Stimulated activated CD4-positive, alpha-beta T cell treated with anti-CD3 and anti-CD28 coated beads, Interleukin-4, amount 100 ng/mL, for 1 hour (primary cell): ENCODE measurements around the gene CC2D2B.
"Not testable (repeated sequence)": the region's sequence is repeated elsewhere in the genome, so short reads cannot be mapped to it uniquely, and the experiment has no call there.

Experiments
- DNase-seq: peaks from one replicate; pipeline ENCODE4 v3.0.0-alpha.2; 2020

Gene CC2D2B

DNA sequence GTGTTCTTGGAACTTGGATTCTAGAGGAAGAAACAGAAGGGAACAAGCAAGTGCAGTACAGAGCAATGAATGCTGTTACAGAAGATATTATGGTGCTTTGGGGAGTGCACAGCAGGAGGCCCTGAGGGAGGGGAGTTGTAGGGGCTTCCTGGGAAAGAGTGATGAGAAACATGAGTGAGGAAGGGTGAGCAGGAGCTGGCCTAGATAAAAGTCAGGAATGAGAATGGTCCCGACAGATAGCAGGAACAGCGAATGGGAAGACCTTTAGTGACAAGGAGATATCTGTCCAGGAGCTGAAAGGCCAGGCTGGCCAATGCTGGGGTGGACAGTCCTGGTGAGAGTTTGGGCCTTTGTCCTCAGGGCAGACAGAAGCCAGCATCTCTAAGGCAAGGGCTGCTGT, 115.0 kb downstream of the CC2D2B start:
- no peak for DNase-seq

DNA sequence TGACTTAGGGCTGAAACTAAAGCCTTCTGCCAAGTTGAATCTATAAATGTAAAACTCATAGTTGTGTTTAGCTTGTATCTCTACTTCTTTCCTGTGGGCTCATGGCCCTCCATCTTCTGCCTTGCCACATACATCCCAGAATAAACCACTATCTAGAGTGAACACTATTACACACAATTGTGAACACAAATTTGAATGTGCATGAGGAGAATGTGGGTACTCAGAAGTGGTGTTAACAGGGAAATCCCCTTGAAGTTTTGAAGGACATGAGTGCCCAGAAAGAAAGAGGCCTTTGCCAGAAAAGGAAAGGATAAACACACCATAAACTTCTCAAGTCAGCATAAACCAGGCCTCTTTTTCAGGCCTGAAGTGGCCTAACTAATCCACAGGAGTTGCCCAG, 115.4 kb downstream of the CC2D2B start:
- no peak for DNase-seq

DNA sequence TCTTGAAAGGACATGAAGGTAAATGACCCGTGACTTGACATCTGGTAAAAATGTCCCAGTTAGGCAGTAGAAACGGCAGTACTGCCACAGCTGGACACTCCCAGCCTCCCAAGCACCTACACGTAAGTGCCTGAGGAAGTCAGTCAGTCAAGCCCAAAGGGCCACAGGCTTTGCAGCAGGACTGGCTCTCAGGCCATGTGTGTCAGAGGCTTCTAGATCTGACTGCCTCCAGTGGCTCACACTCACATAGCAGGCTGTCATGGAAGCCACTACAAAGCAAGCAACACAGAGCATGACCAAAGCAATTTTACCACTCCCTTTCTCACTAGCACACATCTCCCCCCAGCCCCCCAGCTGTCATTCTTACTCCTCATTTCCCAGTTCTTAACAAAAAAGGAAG, 117.8 kb downstream of the CC2D2B start:
- no peak for DNase-seq

DNA sequence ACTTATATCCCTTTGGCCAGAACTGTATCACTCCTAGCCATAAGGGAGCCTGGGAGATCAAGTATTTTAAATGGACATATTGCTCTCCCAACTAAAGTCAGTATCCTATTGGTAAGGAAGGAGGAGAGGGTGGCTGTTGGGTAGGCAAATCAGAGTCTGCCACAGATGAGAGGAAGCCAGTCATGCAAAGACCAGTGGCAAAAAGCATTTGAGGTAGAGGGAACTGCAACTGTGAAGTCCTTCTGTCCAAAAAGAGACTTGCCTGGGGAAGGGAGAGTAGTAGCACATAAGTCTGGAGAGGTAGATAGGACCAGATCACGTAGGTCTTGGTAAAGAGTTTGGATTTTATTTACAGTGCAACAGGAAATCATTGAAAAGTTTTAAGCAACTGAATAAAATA, 126.8 kb downstream of the CC2D2B start:
- DNase-seq = no peak

DNA sequence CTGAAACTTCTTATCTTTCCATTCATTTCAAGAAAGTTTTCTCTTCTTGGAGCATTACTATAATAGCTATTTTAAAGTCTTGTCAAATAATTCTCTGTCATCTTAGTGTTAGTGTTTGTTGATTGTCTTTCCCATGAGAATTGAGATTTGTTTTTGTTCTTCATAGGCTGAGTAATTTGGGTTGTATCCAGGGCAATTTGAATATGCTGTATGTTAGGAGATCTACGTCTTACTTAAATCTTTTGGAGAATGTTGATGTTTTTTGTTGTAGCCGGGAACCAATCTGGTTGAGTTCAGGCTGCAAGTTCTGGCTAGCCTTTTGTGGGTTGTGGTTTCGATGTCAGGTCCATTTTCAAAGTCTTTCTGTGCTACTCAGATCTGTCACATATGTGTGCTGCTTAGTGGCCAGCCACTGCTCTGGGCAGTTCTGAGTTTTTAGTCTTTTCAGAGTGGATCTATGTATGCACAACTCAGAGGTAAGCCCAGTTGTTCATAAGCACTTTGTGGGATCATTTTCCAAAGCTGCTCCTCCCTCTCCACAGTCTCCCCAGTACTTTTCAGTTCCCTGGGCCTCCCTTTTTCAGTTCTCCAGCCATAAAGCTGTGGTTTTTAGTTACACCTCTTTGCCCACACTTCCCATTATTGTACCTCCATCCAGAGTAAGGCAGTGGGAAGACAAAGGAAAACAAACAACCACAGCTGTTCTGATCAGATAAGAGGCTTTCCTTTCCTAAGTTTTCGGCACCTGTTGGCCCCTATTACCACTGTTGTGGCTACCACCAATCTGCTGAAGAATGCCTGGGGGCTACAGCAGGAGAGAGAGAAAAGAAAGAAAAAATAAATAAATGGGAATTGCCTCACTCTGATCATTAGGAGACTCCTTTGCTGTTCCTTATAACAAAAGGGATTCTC, 131.0 kb downstream of the CC2D2B start:
- DNase-seq = no peak

DNA sequence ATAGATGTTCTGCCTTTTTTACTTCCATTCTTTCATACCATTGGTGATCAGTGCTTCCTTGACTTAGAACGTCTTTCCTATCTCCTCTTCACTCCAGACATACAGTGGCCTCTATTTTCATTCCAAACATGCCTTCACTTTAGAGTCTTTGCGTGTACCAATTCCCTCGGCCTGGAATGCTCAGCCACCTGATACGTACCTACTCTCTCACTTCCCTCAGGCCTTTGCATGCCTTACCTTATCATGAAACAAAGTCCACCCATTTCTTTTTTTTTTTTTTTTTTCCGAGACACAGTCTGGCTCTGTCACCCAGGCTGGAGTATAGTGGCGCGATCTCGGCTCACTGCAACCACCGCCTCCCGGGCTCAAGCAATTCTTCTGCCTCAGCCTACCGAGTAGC, 133.4 kb downstream of the CC2D2B start:
- no peak for DNase-seq

DNA sequence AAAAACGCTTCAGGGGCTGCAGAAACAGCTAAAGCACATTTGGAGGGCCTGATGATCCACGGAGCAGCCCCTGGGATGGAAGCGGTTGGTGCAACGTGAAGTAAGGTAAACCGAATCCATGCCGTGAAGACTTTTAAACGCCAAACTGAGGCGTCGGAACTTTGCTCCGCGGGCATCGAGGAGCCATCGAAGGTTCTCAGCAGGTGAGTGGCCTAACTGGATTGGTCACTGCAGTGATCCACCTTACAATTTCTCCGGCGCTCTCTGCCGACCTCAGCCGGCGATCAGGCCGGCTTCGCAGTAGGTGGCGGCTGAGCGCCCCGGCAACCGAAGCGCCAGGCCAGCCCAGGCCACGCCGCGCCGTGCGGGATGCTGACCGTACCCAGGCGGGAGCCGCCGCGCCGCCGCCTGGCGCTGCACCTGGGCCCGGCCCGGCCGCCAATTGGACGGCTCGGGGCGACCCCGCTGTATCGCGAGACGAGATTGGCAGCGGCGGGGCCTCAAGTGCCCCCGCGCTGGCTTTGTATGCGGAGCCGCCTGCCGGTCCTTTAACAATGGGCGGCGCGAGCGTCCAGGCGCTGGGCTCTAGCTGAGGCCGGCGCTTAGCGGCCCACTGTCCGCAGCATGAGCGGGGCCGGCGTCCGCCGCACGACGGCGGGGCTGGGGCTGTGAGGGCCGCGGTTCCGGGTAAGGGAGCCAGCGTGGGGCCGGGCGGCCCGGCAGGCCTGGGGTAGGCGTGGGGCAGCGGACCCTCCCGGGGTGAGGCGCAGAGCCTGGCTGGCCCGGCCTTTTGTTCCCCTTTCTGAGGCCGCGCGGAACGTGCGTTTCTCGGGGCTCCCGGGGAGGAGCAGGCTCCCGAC, 135.5 kb downstream of the CC2D2B start, which contains the start of gene CCNJ:
Gene CCNJ, plus strand, starts transcription at position 551 of the 860 bp plus-strand sequence. CDS start 811 bp downstream, outside the sequence.
- DNase-seq = peak; percentile 84

DNA sequence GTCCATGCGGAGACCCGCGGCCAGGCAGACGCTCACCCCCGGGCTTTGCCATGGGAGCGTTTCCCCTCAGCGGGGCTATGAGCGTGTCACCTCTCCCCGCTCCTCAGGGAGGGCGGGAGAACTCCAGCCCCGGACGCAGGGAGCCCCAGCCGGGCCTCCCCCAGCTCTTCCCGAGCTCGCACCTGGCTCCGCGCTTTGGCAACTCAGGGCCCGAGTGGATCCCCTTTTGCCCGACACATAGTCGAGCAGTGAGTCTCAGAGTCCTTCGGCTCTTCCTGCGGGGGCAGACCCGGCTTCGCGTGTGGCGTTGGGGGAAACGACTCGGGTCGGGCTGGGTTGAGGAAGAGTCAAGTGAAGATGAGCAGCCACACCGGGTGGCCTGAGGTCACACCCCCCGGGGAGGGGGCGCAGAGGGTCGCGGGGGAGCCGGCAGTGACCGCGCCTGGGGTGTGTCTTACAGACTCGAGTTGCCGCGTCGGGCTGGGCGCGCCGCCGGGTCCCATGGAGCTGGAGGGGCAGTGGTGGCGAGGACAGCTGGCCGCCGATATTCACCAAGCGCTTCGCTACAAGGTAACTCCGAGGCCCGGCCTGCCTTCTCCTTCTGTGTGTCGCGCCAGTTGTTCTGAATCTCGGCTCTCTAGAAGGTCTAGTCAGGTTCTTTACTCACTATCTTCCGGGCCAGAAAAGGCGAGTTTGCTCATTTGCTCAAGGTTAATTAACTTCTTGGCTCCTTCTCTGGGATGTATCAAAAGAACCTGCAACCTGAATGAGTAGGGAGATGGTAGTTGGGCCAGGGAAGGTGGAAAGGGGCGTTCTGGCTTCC, 136.3 kb downstream of the CC2D2B start:
- peak; percentile 56 for DNase-seq

DNA sequence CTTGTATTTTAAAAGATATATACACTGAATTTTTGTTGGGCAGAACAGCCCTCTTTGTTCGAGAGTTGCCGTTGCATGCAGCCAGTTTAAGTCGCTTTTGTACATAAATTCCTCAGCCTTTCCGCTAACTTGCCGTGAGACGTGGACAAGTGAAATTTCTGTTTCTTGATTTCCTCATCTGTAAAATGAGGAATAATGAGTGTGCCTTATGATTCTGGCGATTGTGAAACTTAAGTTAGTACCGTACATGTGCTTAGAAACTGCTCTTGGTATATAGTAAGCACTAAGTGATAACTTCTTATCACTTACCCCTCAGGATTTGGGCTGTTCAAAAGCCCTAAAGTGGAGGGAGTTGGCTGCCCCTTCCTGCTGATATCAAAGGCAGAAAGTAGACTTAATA, 137.0 kb downstream of the CC2D2B start:
- no peak for DNase-seq

DNA sequence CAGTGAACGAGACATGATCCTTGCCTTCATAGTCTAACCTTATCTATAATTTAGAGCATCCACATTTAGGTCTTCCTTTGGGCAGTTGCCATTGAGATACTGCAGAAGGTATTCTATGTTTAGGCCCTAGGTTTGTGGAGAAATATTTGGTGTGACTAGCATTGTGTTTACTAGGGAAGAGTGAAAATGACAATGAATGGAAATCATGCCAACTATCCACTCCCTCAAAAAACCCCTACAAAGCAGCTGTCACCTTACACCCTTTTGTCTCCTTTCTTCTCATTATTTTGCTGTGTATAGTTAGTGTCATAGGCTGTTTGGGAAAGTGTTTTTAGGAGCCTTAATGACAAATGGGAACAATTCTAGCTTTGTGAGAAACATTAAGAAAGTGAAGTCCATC, 138.8 kb downstream of the CC2D2B start:
- no peak for DNase-seq

DNA sequence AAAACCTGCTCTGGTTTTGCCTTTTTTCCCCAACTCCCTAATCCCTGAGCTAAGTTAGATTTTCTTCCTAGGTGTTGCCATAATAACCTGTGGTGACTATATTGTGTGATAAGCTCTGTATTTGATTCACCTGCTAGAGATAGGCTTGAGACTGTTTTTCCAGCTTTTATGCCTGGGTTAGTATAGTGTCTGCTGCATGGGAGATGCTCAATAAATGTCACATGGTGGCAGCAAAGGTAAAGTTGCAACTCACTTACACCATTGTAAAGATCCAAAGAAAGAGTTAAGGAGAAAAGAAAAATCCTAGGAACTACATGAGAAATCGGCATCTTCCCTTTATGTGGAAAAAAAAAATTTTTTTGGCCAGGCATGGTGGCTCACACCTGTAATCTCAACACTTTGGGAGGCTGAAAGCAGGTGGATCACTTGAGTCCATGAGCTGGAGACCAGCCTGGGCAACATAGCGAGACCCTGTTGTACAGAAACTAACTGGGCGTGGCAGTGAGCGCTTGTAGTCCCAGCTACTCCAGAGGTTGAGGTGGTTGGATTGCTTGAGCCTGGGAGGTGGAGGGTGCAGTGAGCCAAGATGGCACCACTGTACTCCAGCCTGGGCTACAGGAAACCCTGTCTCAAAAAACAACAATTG, 139.4 kb downstream of the CC2D2B start:
- DNase-seq = no peak

DNA sequence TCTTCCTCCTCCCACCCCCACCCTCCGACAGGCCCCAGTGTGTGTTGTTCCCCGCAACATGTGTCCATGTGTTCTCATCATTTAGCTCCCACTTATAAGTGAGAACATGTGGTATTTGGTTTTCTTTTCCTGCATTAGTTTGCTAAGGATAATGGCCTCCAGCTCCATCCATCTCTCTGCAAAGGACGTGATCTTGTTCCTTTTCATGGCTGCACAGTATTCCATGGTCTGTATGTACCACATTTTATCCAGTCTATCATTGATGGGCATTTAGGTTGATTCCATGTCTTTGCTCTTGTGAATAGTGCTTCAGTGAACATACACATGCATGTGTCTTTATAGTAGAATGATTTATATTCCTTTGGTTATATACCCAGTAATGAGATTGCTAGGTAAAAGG, 140.2 kb downstream of the CC2D2B start:
- not testable (repeated sequence) for DNase-seq

DNA sequence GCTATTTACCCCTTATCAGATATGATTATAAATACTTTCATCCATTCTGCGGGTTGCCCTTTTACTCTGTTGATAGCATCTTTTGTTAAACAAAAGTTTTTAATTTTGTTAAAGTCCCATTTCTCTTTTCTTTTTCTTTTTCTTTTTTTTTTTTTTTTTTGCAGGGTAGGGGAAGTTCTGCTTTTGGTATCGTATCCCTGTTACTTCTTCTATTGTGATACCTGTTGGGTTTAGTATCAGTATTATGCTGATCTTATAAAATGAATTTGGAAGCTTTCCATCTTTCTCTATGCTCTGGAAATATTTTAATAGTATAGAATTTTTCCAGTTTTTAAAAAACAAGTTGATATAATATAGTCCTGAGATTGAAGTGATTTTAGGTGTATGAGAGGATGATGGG, 141.6 kb downstream of the CC2D2B start:
- no peak for DNase-seq

DNA sequence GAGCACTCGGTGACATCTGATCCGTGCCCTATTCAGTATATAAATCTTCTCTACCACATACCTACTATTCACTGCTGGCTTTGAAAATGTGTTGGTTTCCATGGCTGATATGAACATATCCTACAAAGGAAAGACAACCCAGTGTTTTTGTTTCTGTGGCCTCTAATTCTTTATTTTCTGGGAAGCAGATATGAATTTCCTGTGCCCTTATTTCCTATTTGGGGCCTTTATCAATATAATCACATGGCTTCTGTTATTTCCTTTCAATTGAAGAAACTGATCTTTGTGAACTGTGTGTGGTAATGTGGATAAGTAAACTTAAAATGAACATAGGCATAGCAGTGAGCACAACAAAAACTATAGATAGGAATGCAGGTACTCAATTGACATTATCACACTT, 146.2 kb downstream of the CC2D2B start:
- DNase-seq = no peak

DNA sequence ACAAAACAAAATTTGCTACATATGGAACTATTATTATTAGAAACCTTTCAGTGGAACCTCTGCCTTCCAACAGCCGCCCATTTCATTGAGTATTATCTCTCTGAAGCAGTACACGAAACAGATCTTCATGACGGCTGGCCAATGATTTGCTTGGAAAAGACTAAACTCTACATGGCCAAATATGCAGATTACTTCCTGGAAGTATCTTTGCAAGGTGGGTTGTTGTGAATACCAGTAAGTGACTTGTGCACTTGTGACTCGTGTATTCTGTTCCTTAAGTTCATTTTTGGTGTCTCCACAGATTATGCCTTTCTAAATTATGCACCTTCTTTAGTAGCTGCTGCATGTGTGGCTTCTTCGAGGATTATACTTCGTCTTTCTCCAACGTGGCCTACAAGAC, 149.0 kb downstream of the CC2D2B start:
- DNase-seq = no peak

DNA sequence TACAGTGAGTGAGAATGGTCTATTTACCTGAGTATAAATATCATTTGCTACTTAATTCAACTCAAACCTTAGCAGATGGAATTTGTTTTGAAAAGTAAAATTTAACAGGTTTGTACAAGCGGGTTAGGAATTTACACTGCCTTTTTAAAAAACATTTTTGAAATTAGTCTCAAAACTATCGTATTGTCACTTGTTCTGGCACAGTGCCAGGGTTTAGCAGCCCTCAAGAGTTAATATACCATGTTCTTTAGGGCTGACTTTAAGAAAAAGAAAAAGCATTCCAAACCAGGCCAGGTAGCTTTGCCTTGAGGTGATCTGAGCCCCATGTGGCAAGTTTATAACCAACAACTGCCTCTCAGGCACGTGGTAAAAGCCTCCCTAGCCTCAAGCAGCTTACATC, 153.5 kb downstream of the CC2D2B start:
- DNase-seq = no peak

DNA sequence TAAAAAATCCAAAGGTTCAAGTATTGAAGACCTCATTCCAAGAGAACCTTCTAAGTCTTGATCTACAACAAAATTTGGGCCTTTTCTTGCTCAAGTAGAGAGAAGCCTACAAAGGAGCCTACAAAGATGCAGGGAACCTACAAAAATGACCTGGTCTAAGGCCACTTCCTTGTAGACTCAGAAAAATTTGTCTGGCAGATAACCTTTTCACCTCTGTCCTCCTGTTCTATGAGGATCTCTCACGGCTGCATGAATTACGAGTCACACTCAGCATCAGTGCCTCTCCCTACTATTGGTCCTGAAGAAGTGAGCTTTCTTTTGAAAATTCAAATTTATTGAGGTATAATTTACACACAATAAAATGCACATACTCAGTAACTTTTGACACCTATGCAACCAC, 164.9 kb downstream of the CC2D2B start:
- no peak for DNase-seq

DNA sequence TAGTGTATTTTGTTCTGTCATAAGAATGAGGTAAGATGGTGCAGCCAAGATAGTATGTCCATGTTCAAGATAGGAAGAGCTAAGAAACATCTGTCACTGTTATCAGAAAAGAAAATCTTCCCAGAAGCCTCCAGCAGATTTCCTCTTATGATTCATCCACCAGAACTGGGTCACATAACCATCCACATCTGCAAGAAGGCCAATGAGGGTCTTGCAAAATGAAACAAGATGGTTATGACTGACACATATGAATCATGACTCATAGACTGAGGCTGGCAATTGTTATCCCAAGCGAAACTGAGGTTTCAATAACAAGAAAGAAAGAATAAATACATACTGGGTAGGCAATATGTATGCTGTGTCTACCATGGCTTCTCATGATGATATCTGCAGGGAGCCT, 165.9 kb downstream of the CC2D2B start:
- no peak for DNase-seq

DNA sequence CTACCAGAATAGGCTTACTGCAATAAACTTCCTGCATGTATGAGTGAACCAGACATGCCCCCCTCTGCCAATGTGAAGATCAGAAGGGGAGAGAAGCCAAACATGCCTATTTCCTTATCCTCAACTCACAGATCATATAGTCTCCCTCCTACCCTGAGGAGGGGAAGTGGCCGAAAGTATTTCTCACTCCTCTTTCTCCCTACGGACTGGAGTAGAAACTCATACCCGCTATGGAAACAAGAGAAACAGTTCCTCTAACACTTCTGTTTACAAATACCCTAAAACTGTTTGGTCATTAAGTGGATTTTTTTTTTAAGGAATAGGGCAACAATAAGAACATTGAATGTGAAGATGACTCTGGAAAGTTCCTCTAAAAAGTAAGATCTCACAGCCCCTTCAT, 167.0 kb downstream of the CC2D2B start:
- DNase-seq = no peak

DNA sequence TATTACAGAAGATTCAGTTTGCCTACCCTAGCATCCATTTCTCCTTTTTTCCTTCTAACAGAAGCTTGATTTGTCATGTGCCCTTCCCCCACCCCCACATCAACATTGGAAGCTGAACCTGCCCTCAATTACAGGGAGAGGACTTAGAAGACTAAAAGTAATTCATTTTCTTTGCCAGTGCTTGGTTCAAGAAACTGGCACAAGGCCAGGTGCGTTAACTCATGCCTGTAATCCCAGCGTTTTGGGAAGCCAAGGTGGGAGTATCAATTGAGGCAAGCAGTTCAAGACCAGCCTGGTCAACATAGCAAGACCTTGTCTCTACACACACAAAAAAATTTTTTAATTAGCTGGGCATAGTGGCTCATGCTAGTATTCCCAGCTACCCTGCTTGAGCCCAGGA, 168.2 kb downstream of the CC2D2B start:
- DNase-seq = no peak

DNA sequence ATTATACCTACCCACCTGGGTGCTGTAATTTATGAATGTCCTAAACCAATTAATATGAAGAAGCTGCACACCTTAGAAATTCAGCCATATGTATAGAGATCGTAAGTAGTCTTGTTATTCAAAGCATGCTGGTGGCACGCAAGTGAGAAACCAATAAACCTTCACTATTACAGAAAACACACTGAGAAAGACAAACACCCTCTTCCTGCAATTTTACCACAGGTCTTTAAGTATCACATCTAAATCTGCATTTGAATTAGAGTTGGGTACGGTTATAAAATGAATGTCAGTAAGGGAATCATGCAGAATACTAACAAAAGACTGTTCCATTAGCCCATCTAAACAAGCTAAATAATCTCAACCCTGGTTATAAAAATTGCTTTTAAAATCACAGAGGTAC, 169.4 kb downstream of the CC2D2B start:
- DNase-seq = no peak

DNA sequence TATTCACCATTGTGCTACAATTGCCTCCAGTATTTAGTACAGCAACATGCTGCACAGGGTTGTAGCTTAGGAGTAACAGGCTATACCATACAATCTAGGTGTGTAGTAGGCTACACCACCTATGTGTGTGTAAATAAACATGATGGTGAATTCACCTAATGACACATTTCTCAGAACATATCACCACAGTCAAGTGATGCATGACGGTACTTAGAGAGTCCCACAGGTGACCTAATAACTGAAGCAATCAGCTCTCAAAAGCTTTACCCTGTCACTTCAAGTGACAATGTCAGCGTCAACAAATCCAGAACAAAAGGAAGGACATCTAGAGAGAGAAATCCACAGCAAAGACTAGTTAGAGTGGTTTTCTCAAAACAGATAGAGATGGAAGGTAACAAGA, 174.4 kb downstream of the CC2D2B start:
- no peak for DNase-seq
